Epithelial cell of alveolus of lung (primary cell): ENCODE results near the gene LRRC36. TPM values are rescaled to one million over a fixed set of nuclear protein-coding genes. Genes with fewer than 3 reads are reported as not detected.

Experiments used
- total RNA-seq: library from RNA; depleted of rRNA; stranded (reverse); fragments of >200 nt; gene quantifications from 2 replicates; pipeline ENCODE4 v1.2.1, GENCODE V29; 2015

Gene LRRC36
- total RNA-seq = 0.13 TPM in 1 of 2 replicates, not detected in the other

GRCh38 chr16:67326472-67327309 is at the start of gene LRRC36, which contains the start of gene KCTD19:
LRRC36 (plus strand) TSS chr16:67326815; CDS start chr16:67326863, 48 bp downstream.
KCTD19 (minus strand) TSS chr16:67326741; CDS start chr16:67326707, 34 bp downstream.

GRCh38 chr16:67279296-67280089 is 47.1 kb upstream of the LRRC36 start, which contains the start of gene PLEKHG4:
PLEKHG4 (plus strand) TSS chr16:67279532; CDS start chr16:67280045, 513 bp downstream.

GRCh38 chr16:67393111-67393787 is 66.6 kb downstream of the LRRC36 start, which contains the start of gene TPPP3:
TPPP3 (minus strand) TSS chr16:67393498; CDS start chr16:67391111, 2,387 bp downstream.

GRCh38 chr16:67415872-67416793 is 89.5 kb downstream of the LRRC36 start, which contains the start of gene ZDHHC1:
ZDHHC1 (minus strand) TSS chr16:67416477; CDS start chr16:67407775, 8,702 bp downstream.

GRCh38 chr16:67430977-67431774 is 104.6 kb downstream of the LRRC36 start, which contains the start of gene HSD11B2:
HSD11B2 (plus strand) TSS chr16:67431121; CDS start chr16:67431249, 128 bp downstream.

Other genes with a start within 250 kb of the LRRC36 start
- gene PHAF1, start 216.9 kb upstream of the LRRC36 start, total RNA-seq = 11.9 and 16.8 TPM in 2 replicates
- gene B3GNT9, start 175.8 kb upstream of the LRRC36 start, total RNA-seq = 31.9 and 75.3 TPM in 2 replicates
- 26.1 and 32.8 TPM in 2 replicates for gene TRADD, start 166.9 kb upstream of the LRRC36 start, total RNA-seq
- gene FBXL8, start 166.9 kb upstream of the LRRC36 start, total RNA-seq = 7.8 and 24.1 TPM in 2 replicates
- gene HSF4, start 162.1 kb upstream of the LRRC36 start, total RNA-seq = 0.13 and 3.5 TPM in 2 replicates
- gene NOL3, start 156.3 kb upstream of the LRRC36 start, total RNA-seq = 25.3 and 35.7 TPM in 2 replicates
- gene MATCAP1, start 142.9 kb upstream of the LRRC36 start, total RNA-seq = 8.4 and 38.3 TPM in 2 replicates
- 0.39 and 0.96 TPM in 2 replicates for gene EXOC3L1, start 136.7 kb upstream of the LRRC36 start, total RNA-seq
- 75.3 and 80.8 TPM in 2 replicates for gene E2F4, start 134.7 kb upstream of the LRRC36 start, total RNA-seq
- 1.4 and 2.3 TPM in 2 replicates for gene ELMO3, start 127.7 kb upstream of the LRRC36 start, total RNA-seq
- 32.1 and 38.2 TPM in 2 replicates for gene TMEM208, start 99.7 kb upstream of the LRRC36 start, total RNA-seq
- gene FHOD1, start 79.3 kb upstream of the LRRC36 start, total RNA-seq = 27.3 and 30.1 TPM in 2 replicates
- 0.65 and 3.0 TPM in 2 replicates for gene SLC9A5, start 77.8 kb upstream of the LRRC36 start, total RNA-seq
- 14.4 and 23.2 TPM in 2 replicates for gene PLEKHG4, start 47.3 kb upstream of the LRRC36 start, total RNA-seq
- gene KCTD19, start 74 bp upstream of the LRRC36 start, total RNA-seq = 0.24 TPM in 1 of 2 replicates, not detected in the other
- gene TPPP3, start 66.7 kb downstream of the LRRC36 start, total RNA-seq = 0.91 and 4.2 TPM in 2 replicates
- gene ZDHHC1, start 89.7 kb downstream of the LRRC36 start, total RNA-seq = 3.5 and 9.7 TPM in 2 replicates
- gene HSD11B2, start 104.3 kb downstream of the LRRC36 start, total RNA-seq = 2.7 TPM in 1 of 2 replicates, not detected in the other
- gene ATP6V0D1, start 154.3 kb downstream of the LRRC36 start, total RNA-seq = 115 and 125 TPM in 2 replicates
- gene AGRP, start 156.7 kb downstream of the LRRC36 start, total RNA-seq = not detected in 2 replicates
- gene RIPOR1, start 202.0 kb downstream of the LRRC36 start, total RNA-seq = 23.4 and 28.3 TPM in 2 replicates
- 21.7 and 36.6 TPM in 2 replicates for gene CTCF, start 235.7 kb downstream of the LRRC36 start, total RNA-seq